ENCODE results near the gene SIT1.
A peak's percentile ranks its signal among the peaks of the same experiment; 100 is the strongest.

The SIT1 gene

DNA sequence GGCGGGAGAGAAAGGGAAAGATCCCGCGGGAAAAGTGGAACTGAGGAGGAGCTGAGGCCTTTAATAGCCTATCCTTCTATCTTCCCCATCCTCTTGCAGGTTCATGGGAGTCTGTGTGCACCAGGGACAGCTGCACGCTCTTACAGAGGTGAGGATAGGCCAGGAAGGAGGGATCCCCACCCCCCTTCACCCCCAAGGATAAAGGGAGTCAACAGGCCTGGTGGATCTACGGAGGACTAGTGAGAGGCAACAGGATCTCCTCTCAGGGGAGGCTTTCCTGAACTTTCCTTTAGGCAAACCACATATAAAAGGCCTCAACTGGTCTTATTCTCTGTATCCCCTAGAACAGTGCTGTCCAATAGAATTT, 44.6 kb downstream of the SIT1 start:
- DNase-seq (ENCODE audit: low read depth in 2 of 2): no peak

DNA sequence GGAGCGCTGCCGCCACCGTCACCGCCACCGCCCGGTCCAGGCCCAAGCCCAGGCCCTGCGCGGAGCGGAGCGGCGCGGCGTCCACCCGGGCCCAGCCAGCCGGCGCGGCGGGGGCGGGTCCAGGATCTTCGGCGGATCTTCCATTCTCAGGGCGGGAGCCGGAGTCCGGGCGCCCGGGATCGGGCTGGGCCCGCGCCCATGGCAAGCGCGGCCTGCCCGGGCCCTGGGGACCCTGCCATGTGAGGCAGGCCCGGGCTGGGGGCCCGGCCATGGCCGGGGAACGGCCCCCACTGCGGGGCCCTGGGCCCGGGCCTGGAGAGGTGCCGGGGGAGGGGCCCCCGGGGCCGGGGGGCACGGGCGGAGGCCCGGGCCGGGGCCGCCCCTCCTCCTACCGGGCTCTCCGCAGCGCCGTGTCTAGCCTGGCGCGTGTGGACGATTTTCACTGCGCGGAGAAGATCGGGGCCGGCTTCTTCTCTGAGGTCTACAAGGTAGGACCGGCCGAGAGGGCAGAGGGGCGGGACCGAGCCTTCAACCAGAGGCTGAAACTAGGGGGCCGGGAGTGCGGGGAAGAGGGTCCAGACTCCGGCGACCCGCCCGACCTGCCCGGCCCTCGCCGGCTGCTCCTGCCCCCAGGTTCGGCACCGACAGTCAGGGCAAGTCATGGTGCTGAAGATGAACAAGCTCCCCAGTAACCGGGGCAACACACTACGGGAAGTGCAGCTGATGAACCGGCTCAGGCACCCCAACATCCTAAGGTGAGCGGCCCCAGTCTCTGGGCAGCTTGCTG, 45.2 kb downstream of the SIT1 start:
- DNase-seq (ENCODE audit: low read depth in 2 of 2): peak in 1 of 2 donors; percentile 12

DNA sequence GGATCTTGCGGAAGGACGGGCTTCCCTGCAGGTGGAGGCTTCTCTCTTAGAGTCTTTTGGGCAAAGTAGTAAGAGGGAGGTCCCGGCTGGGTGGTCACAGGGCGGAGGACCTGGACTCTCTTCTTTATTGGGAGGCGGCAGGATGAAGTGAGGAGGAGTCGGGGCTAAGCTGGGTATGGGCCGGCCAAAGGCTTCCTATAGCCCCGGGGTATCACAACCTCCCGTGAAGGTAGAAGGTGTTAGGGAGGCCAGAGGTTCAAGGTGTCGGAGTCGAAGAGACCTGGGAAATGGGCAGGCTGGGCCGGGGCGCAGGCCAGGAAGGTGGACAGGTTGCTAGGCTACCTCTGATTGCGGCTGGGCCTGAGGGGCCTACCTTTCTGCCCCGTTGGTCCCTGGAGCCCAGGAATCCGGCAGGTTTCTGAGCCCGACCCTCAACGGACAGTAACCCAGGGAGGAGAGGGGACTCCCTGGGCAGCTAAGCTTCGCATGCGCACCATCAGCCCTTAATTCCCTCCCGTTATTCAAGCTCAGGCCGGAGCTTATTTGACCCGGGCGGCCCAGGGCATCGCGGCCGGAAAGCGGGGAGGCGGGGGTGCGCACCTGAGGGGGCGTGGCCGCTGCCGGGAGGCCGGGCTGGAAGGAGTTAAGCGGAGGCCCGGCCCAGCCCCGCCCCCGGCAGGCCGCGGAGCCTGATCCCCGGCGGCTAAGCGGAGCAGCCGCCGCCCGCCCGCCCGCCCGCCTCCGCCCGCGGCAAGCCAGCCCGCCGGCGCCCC, 46.0 kb downstream of the SIT1 start, which contains the start of gene TESK1:
Gene TESK1, plus strand, starts transcription at position 685 of the 773 bp plus-strand sequence. CDS start 358 bp downstream, outside the sequence.
- DNase-seq (ENCODE audit: low read depth in 2 of 2): peak; percentile 67 to 83

DNA sequence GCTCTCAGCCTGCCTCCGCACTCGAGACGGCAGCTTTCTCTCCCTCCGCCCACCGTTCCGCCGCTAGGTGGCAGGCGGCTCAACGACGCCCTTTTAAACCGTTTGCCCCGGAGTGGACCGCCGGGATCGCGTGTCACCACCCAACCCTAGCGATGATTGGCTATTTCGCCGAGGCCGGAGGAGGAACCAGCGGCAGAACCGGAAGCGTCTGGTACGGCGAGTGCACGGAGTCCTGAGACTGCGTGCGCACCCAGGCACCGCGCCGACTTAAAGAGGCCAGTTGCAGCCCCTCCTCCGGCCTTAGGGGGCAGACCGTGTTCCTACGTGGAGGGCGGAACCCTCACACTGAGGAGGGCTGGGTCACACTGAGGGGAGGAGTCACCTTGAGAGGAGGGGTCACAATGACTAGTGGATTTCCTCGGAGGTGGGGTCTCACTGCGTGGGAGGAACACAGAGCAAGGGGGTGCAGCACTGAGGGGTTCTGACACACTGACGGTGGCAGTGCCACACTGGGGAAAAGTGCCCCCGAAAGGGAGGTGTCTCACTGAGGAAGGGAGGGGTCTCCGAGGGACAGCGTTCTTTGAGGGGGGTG, 46.6 kb downstream of the SIT1 start:
- DNase-seq (ENCODE audit: low read depth in 2 of 2): peak; percentile 98

DNA sequence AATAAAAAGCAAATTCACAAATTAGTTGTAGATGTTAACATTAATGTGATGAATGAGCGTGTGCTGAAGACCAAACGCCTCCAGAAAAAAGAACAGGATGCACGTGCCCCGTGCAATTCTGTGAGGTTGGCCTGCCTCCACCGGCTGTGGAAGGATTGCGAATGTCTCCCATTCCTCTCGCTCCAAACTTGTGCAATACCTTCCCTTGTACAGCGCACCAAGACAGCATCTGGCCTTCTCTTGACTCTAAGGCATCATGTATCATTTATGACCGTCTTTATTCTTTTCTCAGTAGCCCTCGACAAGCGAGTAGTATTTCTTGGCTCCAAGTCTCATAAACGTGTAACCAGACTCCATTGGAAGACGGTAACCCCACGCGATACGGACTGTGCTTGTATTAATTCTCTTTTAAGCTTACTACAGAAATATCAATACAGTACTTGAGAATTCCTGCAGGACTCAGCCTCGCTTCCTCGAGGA, 47.2 kb downstream of the SIT1 start:
- no peak for DNase-seq (ENCODE audit: low read depth in 2 of 2)

DNA sequence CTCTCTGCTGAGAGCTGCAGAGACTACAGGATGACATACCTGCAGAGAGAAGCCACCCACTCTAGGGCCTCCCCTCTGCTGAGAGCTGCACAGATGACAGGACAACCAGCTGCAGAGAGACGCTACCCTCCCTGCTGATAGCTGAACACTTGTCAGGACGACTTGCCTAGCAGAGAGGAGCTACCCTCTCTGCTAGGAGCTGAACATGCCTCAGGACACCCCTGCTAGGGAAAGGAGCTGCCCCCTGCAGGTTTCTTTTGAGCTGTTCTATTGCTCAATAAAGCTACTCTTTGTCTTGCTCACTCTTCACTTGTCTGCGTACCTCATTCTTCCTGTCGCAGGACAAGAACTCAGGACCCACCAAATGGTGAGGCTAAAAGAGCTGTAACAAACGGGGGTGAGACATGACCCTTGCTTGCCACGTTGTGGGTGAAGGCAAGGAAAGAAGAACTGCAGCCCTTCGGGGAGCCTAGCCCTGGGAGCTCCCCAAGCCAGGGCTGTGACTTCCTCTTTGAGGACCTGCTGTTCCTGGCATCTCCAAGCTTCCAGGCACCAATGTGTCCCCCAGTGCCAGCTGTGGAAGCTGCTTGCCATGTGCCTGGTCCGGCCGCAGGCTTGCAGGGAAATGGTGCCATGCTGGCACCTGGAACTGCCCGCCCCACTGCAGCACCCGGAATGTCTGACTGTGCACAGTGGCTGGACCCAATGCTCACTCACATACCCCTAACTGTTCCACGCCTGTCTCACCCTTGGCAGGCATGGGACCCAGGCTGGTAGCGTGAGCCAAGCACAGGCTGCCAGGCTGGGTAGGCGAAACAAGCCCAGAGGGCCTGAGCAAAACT, 50.7 kb downstream of the SIT1 start:
- no peak for DNase-seq (ENCODE audit: low read depth in 2 of 2)

Data from activated CD4-positive, alpha-beta T cell treated with anti-CD3 and anti-CD28 coated beads for 24 hours (primary cell).